Ishikawa (cell line): ENCODE results near the gene ADTRP.

ENCODE experiments used
- CEBPB ChIP-seq: IDR thresholded peaks from 2 replicates; pipeline ENCODE4 v1.6.1; 2012
- CREB1 ChIP-seq: IDR thresholded peaks from 2 replicates; pipeline ENCODE4 v1.6.1; 2012; ENCODE audit warnings: low read depth
- EGR1 ChIP-seq: IDR thresholded peaks from 2 replicates; pipeline ENCODE4 v1.6.1; 2012
- EP300 ChIP-seq: IDR thresholded peaks from 2 replicates; pipeline ENCODE4 v1.6.1; 2012; ENCODE audit warnings: borderline replicate concordance
- FOXM1 ChIP-seq: IDR thresholded peaks from 2 replicates; pipeline ENCODE4 v1.6.1; 2012; ENCODE audit warnings: low read depth, borderline replicate concordance
- MAX ChIP-seq: IDR thresholded peaks from 2 replicates; pipeline ENCODE4 v1.6.1; 2012
- NFIC ChIP-seq: IDR thresholded peaks from 2 replicates; pipeline ENCODE4 v1.6.1; 2012
- RAD21 ChIP-seq: IDR thresholded peaks from 2 replicates; pipeline ENCODE4 v1.6.1; 2012; ENCODE audit warnings: low read depth
- REST ChIP-seq: IDR thresholded peaks from 2 replicates; pipeline ENCODE4 v1.6.1; 2012; ENCODE audit warnings: low read depth, mild to moderate bottlenecking
- TAF1 ChIP-seq: IDR thresholded peaks from 2 replicates; pipeline ENCODE4 v1.6.1; 2012; ENCODE audit warnings: low read depth, mild to moderate bottlenecking
- TCF12 ChIP-seq: IDR thresholded peaks from 2 replicates; pipeline ENCODE4 v1.6.1; 2012; ENCODE audit warnings: low read depth
- TEAD4 ChIP-seq: IDR thresholded peaks from 2 replicates; pipeline ENCODE4 v1.6.1; 2012
- USF1 ChIP-seq: IDR thresholded peaks from 2 replicates; pipeline ENCODE4 v1.6.1; 2012
- YY1 ChIP-seq: IDR thresholded peaks from 2 replicates; pipeline ENCODE4 v1.6.1; 2012; ENCODE audit warnings: low read depth
- ZBTB7A ChIP-seq: IDR thresholded peaks from 2 replicates; pipeline ENCODE4 v1.6.1; 2012; ENCODE audit warnings: low read depth

ADTRP gene

GRCh38 chr6:11702089-11702488 lies 76.5 kb downstream of the ADTRP start:
- TF ChIP-seq EP300 (no peak), FOXM1 (no peak), USF1 (no peak), TCF12 (no peak), TEAD4 (no peak), EGR1 (no peak), CEBPB (no peak), ZBTB7A (no peak), YY1 (no peak), MAX (no peak), TAF1 (no peak), CREB1 (no peak), RAD21 (no peak), REST (no peak), NFIC (no peak)

GRCh38 chr6:11701573-11701972 lies 77.0 kb downstream of the ADTRP start:
- no peak for TF ChIP-seq RAD21
- no peak for TF ChIP-seq FOXM1

- TF ChIP-seq TAF1 (no peak), FOXM1 (no peak), RAD21 (peak; percentile 55)
Observed at GRCh38 chr6:11700118-11700718, 78.4 kb downstream of the ADTRP start.

GRCh38 chr6:11699576-11699975 lies 79.0 kb downstream of the ADTRP start:
- TF ChIP-seq EGR1 (no peak), MAX (no peak), EP300 (no peak), FOXM1 (no peak), CREB1 (no peak), CEBPB (no peak), NFIC (no peak), ZBTB7A (no peak), USF1 (no peak), TAF1 (no peak), RAD21 (no peak), TEAD4 (no peak), REST (no peak), YY1 (no peak), TCF12 (no peak)

GRCh38 chr6:11692451-11693376 lies 85.9 kb downstream of the ADTRP start:
- TF ChIP-seq REST, result no peak
- no peak for TF ChIP-seq FOXM1
- no peak for TF ChIP-seq CREB1
- TF ChIP-seq RAD21, result no peak
- no peak for TF ChIP-seq EP300
- TF ChIP-seq ZBTB7A, result no peak
- TF ChIP-seq TEAD4, result no peak
- TF ChIP-seq TAF1, result no peak
- no peak for TF ChIP-seq MAX
- TF ChIP-seq EGR1, result no peak
- no peak for TF ChIP-seq CEBPB
- TF ChIP-seq USF1, result no peak
- TF ChIP-seq YY1, result no peak
- no peak for TF ChIP-seq TCF12
